Ectodermal cell (in vitro differentiated cells): Measurements from ENCODE around the gene CCNL2.
A peak's percentile ranks its signal among the peaks of the same experiment; 100 is the strongest.
"Not testable (repeated sequence)": the region's sequence is repeated elsewhere in the genome, so short reads cannot be mapped to it uniquely, and the experiment has no call there.

Experiments used
- H3K27ac ChIP-seq: 2 replicates; pipeline ENCODE4 v1.7.0; 2013; ENCODE audit warnings: mild to moderate bottlenecking, low read depth, low read length; ENCODE audit not compliant: insufficient read depth, poor library complexity, severe bottlenecking
- H3K27me3 ChIP-seq: 2 replicates; pipeline ENCODE4 v1.7.0; 2013; ENCODE audit warnings: mild to moderate bottlenecking, low read length; ENCODE audit not compliant: insufficient read depth, control insufficient read depth, poor library complexity, severe bottlenecking
- H3K36me3 ChIP-seq: one replicate; pipeline ENCODE4 v1.7.0; 2013; ENCODE audit warnings: low read length; ENCODE audit not compliant: control insufficient read depth, insufficient read depth
- H3K4me1 ChIP-seq: one replicate; pipeline ENCODE4 v1.7.0; 2013; ENCODE audit warnings: low read length; ENCODE audit not compliant: control insufficient read depth, insufficient read depth
- H3K4me3 ChIP-seq: 2 replicates; pipeline ENCODE4 v1.7.0; 2013; ENCODE audit warnings: low read depth, low read length, control low read depth; ENCODE audit not compliant: insufficient read depth
- H3K9me3 ChIP-seq: 2 replicates; pipeline ENCODE4 v1.7.0; 2013; ENCODE audit warnings: mild to moderate bottlenecking, low read length, moderate library complexity; ENCODE audit not compliant: control insufficient read depth
- WGBS, 2 experiments: methylation state at CpG; one replicate each; pipeline ENCODE4 v1.1.7; 2013; ENCODE audit warnings: missing lambda C conversion rate in 2 of 2; 5-methylcytosine and 5-hydroxymethylcytosine counted together

CCNL2 gene

GRCh38 chr1:1419363-1419812, 20.3 kb upstream of the CCNL2 start:
- Histone ChIP-seq H3K4me1 (peaks cover 31% of the 10 kb centered on the region), H3K27me3 (no peaks in the 10 kb centered on the region), H3K36me3 (no peaks in the 10 kb centered on the region), H3K4me3 (no peak overlapping the region), H3K9me3 (no peaks in the 10 kb centered on the region), H3K27ac (no peak overlapping the region)
- WGBS, 2 experiments = 94% methylated on average over 21 of the region's 21 CpGs

- Histone ChIP-seq H3K27ac (no peak overlapping the region), H3K36me3 (no peaks in the 10 kb centered on the region)
Measured at GRCh38 chr1:1418464-1419362, 19.6 kb upstream of the CCNL2 start.

GRCh38 chr1:1417825-1418463, 18.8 kb upstream of the CCNL2 start:
- H3K36me3 ChIP-seq, H3K27ac ChIP-seq, H3K27me3 ChIP-seq, H3K4me3 ChIP-seq, H3K9me3 ChIP-seq: not testable (repeated sequence)
- 82 to 83% methylated on average over 25 of the region's 25 CpGs for WGBS, 2 experiments
- peaks cover 31% of the 10 kb centered on the region for H3K4me1 ChIP-seq

More at GRCh38 chr1:1418464-1419362, 19.6 kb upstream of the CCNL2 start:
- Histone ChIP-seq H3K4me1 (peaks cover 31% of the 10 kb centered on the region), H3K4me3 (no peak overlapping the region), H3K27me3 (no peaks in the 10 kb centered on the region), H3K9me3 (no peaks in the 10 kb centered on the region)
- 94% methylated on average over 26 of the region's 26 CpGs for WGBS, 2 experiments

GRCh38 chr1:1417396-1417795, 18.3 kb upstream of the CCNL2 start:
- H3K27me3 ChIP-seq, H3K4me3 ChIP-seq, H3K27ac ChIP-seq, H3K9me3 ChIP-seq, H3K36me3 ChIP-seq: not testable (repeated sequence)
- WGBS, 2 experiments = 87 to 91% methylated on average over 5 of the region's 5 CpGs
- peaks cover 27% of the 10 kb centered on the region for H3K4me1 ChIP-seq

- Histone ChIP-seq H3K27ac (no peak overlapping the region), H3K36me3 (no peaks in the 10 kb centered on the region)
- whole genome bisulfite sequencing, 2 experiments = 81 to 85% methylated on average over 13 of the region's 13 CpGs
Measured at GRCh38 chr1:1415751-1416150, 16.6 kb upstream of the CCNL2 start.

GRCh38 chr1:1412311-1412902, 13.3 kb upstream of the CCNL2 start:
- not testable (repeated sequence) for H3K36me3 ChIP-seq, H3K27ac ChIP-seq, H3K27me3 ChIP-seq, H3K9me3 ChIP-seq, H3K4me3 ChIP-seq
- peaks cover 16% of the 10 kb centered on the region for H3K4me1 ChIP-seq
- WGBS, 2 experiments = 96 to 97% methylated on average over 10 to 11 of the region's 11 CpGs

More at GRCh38 chr1:1415751-1416150, 16.6 kb upstream of the CCNL2 start:
- Histone ChIP-seq H3K4me3 (no peak overlapping the region), H3K27me3 (no peaks in the 10 kb centered on the region), H3K9me3 (no peaks in the 10 kb centered on the region), H3K4me1 (peaks cover 10% of the 10 kb centered on the region)

GRCh38 chr1:1411626-1412025, 12.5 kb upstream of the CCNL2 start:
- WGBS, 2 experiments = 96 to 97% methylated on average over 13 of the region's 13 CpGs
- Histone ChIP-seq H3K4me3 (no peak overlapping the region), H3K36me3 (no peaks in the 10 kb centered on the region), H3K4me1 (peaks cover 13% of the 10 kb centered on the region), H3K27me3 (no peaks in the 10 kb centered on the region), H3K27ac (no peak overlapping the region), H3K9me3 (no peaks in the 10 kb centered on the region)

- 6 to 17% methylated on average over 6 to 8 of the region's 8 CpGs for WGBS, 2 experiments
- Histone ChIP-seq H3K27ac (peak overlapping the region; percentile 55), H3K4me1 (peaks cover 17% of the 10 kb centered on the region)
- not testable (repeated sequence) for H3K4me3 ChIP-seq, H3K36me3 ChIP-seq, H3K27me3 ChIP-seq, H3K9me3 ChIP-seq
Measured at GRCh38 chr1:1410238-1410637, 11.1 kb upstream of the CCNL2 start.

- peaks cover 17% of the 10 kb centered on the region for H3K4me1 ChIP-seq
- 10% methylated on average over 41 of the region's 41 CpGs for WGBS, 2 experiments
- H3K36me3 ChIP-seq = peaks cover 20% of the 10 kb centered on the region
- H3K9me3 ChIP-seq = no peaks in the 10 kb centered on the region
- peak overlapping the region; percentile 67 for H3K27ac ChIP-seq
- H3K27me3 ChIP-seq = no peaks in the 10 kb centered on the region
- peak overlapping the region; percentile 88 for H3K4me3 ChIP-seq
Measured at GRCh38 chr1:1407636-1408318, 8.6 kb upstream of the CCNL2 start.
